HuH-7 (cell line): ENCODE measurements around the gene PSMB11.

Experiments
- DNase-seq: peaks from one replicate; pipeline ENCODE4 v3.0.0; 2011; ENCODE audit warnings: low spot score

Gene PSMB11

GRCh38 chr14:23043754-23044153, 1.7 kb downstream of the PSMB11 start:
- no peak for DNase-seq

GRCh38 chr14:23044840-23045239, 2.8 kb downstream of the PSMB11 start:
- DNase-seq = no peak

GRCh38 chr14:23045419-23046357, 3.7 kb downstream of the PSMB11 start:
- DNase-seq = no peak

- no peak for DNase-seq
These were observed 5.1 kb downstream of the PSMB11 start for GRCh38 chr14:23047034-23047634.

DNA sequence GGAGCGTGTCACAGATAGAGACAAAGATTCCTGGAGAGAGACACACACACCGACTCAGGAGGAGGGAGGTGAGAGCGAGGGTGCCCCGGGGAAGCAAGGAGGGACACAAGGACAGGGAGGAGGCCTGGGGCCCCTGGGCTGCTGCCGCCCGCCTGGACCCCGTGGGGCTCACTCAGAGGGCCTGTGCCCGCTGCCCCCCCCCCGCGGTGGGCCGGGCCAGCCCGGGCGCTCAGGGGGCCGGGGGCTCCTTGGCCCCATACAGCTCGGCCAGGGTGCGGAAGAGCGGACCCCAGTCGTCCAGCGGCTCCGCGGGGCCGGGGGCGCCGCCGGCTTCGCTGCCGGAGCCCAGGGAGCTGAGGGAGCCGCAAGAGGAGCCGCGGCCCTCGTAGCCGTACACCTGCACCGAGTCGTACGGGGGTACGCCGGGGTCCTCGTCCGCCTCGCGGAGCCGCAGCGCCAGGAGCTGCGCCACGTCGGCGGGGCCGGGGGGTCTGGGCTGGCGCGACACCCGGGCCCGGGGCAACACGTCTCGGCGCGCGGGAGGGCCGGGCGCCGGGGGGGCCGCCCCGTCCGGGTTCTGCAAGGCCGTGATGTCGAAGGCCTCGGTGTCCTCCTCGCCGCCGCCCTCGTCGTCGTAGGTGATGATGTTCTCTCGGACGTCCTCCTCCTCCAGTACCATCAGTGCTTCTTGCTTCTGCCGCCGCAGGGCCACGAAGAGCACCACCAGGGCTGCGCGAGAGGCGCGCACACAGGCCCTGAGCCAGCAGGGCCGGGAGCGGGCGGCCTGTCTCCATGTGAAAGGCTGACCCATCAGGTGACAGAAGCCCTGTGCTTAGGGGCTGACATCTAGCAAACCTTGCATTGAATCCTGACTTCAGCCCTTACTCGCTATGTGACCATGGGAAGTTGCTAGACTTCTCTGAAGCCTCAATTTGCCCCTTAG, 6.0 kb downstream of the PSMB11 start:
- no peak for DNase-seq

- DNase-seq = no peak
These were observed 7.0 kb downstream of the PSMB11 start for GRCh38 chr14:23049011-23049410.

GRCh38 chr14:23051141-23052057, 9.4 kb downstream of the PSMB11 start:
- no peak for DNase-seq

- peak; percentile 48 for DNase-seq
These were observed 10.2 kb downstream of the PSMB11 start for GRCh38 chr14:23052182-23052623.

- no peak for DNase-seq
These were observed 10.7 kb downstream of the PSMB11 start for GRCh38 chr14:23052671-23053070.

- DNase-seq = no peak
These were observed 11.4 kb downstream of the PSMB11 start for GRCh38 chr14:23053426-23053825.

- DNase-seq = peak; percentile 63
These were observed 12.2 kb downstream of the PSMB11 start for GRCh38 chr14:23054000-23054811.

DNA sequence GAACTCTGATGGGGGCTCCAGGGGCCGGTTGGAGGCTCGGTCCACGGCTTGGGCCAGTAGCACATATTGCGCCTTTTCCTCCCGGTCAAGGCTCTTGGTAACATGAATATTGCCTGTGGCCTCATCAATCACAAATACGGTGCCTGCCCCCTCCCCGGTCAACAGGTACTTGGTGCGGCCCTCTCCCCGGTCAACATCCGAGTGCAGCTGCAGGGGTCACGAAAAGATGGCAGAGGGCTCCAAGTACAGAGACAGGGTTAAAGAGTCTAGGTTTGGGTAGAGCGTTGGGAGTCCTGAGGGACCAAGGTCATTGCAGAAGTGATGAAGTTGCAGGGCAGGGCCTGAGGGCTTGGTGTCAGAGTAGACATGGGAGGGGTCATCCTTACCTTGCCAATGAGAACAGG, 13.1 kb downstream of the PSMB11 start:
- no peak for DNase-seq

DNA sequence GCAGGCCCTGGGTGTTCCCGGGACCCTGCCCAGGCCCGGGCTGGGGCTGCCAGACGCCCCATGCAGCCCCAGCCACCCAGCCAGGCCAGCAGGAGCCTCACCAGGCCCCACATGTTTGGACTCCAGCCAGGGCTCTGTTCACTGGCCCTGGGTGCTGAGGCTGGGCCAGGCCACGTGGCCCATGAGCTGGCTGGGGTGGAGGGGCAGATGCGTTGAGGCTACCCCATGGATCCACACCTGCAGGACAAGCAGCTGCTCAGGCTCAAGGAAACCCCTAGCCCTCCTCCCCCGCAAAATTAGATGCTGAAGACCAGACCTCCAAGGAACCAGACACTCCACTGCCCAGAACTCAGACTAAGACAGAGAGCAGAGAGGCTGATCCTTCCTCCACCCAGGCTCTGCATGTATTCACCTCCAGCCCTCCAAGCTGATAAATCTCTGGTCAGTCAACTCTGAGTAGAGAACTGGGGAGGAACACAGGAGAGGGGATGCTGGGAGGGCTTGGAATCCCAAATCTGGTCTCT, 13.7 kb downstream of the PSMB11 start:
- DNase-seq = no peak

- DNase-seq = peak; percentile 98
These were observed 14.3 kb downstream of the PSMB11 start for GRCh38 chr14:23056145-23056955.

DNA sequence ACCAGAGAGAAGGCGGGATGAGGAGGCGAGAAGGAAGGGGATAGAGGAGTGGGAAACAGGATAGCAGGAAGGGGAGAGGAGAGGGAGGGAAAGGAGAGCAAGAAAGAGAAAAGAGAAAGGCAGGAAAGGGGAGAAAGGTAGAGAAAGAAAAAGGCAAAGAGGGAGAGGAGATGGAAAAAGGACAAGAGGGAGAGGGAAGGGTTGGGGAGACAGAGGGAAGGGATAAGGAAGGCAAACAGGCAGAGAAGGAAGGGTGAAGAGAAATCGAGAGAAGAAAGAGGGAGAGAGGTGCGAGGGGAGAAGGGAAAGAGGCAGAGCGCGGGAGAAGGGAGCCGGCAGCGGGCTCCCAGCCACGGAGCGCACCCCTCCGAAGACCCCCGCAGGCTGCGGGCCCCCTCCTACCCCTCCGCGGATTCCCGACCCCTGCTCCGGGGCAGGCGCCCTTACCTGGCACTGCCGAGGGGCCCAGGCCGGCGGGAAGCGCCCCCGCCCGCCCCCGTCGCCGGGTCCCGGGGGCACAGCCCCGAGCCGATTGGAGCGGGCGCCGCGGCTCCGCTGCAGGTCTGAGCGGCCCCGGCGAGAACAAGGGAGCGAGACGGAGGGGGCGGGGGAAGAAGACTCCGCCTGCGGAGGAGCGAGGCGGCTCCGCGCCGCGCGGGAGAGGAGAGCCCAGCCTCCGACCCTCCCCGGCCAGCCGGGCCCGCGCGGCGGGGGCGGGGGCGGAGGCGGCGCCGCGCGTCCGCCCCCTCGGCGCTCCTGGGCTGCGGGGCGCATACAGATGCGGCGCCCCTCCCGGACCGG, 15.1 kb downstream of the PSMB11 start, which contains the start of gene CDH24:
Gene CDH24, minus strand, starts transcription at position 565 of the 801 bp plus-strand sequence. CDS start 1,787 bp downstream, outside the sequence.
- peak; percentile 80 for DNase-seq

- DNase-seq = peak; percentile 96
These were observed 16.0 kb downstream of the PSMB11 start for GRCh38 chr14:23057757-23058653.
